IMR-90 (cell line): ENCODE data around the gene CD207. TPM values are rescaled to one million over a fixed set of nuclear protein-coding genes. Genes with fewer than 3 reads are reported as not detected.

Source experiments
- ATAC-seq: fragments of 200-7000 bp; cut with Tn5 transposase; 2 replicates; pipeline ENCODE4 v1.9.1; 2020; ENCODE audit warnings: low read depth, mild to moderate bottlenecking, moderate library complexity
- BruUV-seq: library from RNA; stranded (reverse); fragments of 400-500 nt; replicated peaks from 2 replicates; lab custom pipeline; 2021; lab: Mats Ljungman, UMichigan
- CTCF ChIA-PET: fragments of 300-600 bp; formaldehyde crosslinking; extraction: SDS; loops from one replicate; lab custom pipeline; 2021; ENCODE audit warnings: antibody characterized with exemption; lab: Yijun Ruan, JAX
- POLR2A ChIA-PET: fragments of 300-600 bp; sonication (Branson Sonifier 250); formaldehyde crosslinking; loops from one replicate; lab custom pipeline; 2022; ENCODE audit warnings: antibody characterized with exemption; ENCODE audit not compliant: unreplicated experiment; lab: Charles Lee
- DNase-seq: peaks from one replicate; pipeline ENCODE4 v3.0.0; 2013
- H2AFZ ChIP-seq: replicated peaks from 2 replicates; pipeline ENCODE3; 2013; ENCODE audit warnings: low read length, mild to moderate bottlenecking; ENCODE audit not compliant: poor library complexity
- H2AK5ac ChIP-seq: 2 replicates; pipeline ENCODE4 v1.6.1; 2013; ENCODE audit warnings: low read depth, low read length, inconsistent platforms
- H2AK9ac ChIP-seq: replicated peaks from 2 replicates; pipeline ENCODE3; 2013; ENCODE audit warnings: mild to moderate bottlenecking, low read depth, low read length, moderate library complexity; ENCODE audit not compliant: poor library complexity
- H2BK120ac ChIP-seq: 2 replicates; pipeline ENCODE4 v1.6.1; 2013; ENCODE audit warnings: low read depth, low read length, inconsistent platforms
- H2BK15ac ChIP-seq: 3 replicates; pipeline ENCODE4 v1.6.1; 2013; ENCODE audit warnings: low read depth, low read length, inconsistent platforms
- H2BK20ac ChIP-seq: 2 replicates; pipeline ENCODE4 v1.6.1; 2013; ENCODE audit warnings: low read depth, mild to moderate bottlenecking, inconsistent platforms, low read length, moderate library complexity
- H2BK5ac ChIP-seq: 2 replicates; pipeline ENCODE4 v1.6.1; 2013; ENCODE audit warnings: mild to moderate bottlenecking, low read depth, low read length, inconsistent platforms; ENCODE audit not compliant: poor library complexity, severe bottlenecking
- H3K14ac ChIP-seq: replicated peaks from 2 replicates; pipeline ENCODE4 v1.6.1; 2013; ENCODE audit warnings: low read depth, low read length, inconsistent platforms
- H3K18ac ChIP-seq: 2 replicates; pipeline ENCODE4 v1.6.1; 2013; ENCODE audit warnings: low read depth, low read length, control low read depth
- H3K23ac ChIP-seq: 2 replicates; pipeline ENCODE4 v1.6.1; 2013; ENCODE audit warnings: low read depth, low read length, inconsistent platforms
- H3K27ac ChIP-seq: 2 replicates; pipeline ENCODE4 v1.5.1; 2013; ENCODE audit warnings: mild to moderate bottlenecking, control low read depth, low read length; ENCODE audit not compliant: insufficient read depth
- H3K27me3 ChIP-seq: 2 replicates; pipeline ENCODE4 v1.6.1; 2013; ENCODE audit warnings: low read length; ENCODE audit not compliant: control insufficient read depth, insufficient read depth
- H3K36me3 ChIP-seq: 2 replicates; pipeline ENCODE4 v1.6.1; 2013; ENCODE audit warnings: low read length, mixed read lengths; ENCODE audit not compliant: control insufficient read depth, insufficient read depth
- H3K4ac ChIP-seq: 2 replicates; pipeline ENCODE4 v1.6.1; 2013; ENCODE audit warnings: low read depth, low read length, inconsistent platforms
- H3K4me1 ChIP-seq: 2 replicates; pipeline ENCODE4 v1.6.1; 2013; ENCODE audit warnings: low read length, mixed read lengths; ENCODE audit not compliant: control insufficient read depth, insufficient read depth
- H3K4me2 ChIP-seq: 2 replicates; pipeline ENCODE4 v1.6.1; 2013; ENCODE audit warnings: low read depth, mild to moderate bottlenecking, control low read depth, low read length, moderate library complexity
- H3K4me3 ChIP-seq: 2 replicates; pipeline ENCODE4 v1.5.1; 2013; ENCODE audit warnings: low read depth, mild to moderate bottlenecking, control low read depth, low read length, moderate library complexity; ENCODE audit not compliant: insufficient read depth
- H3K56ac ChIP-seq: 2 replicates; pipeline ENCODE4 v1.6.1; 2013; ENCODE audit warnings: low read length, inconsistent platforms; ENCODE audit not compliant: insufficient read depth; ENCODE audit errors: extremely low read depth
- H3K79me1 ChIP-seq, 2 experiments: 2 replicates each; pipeline ENCODE4 v1.6.1; 2013; ENCODE audit warnings: low read length in 2 of 2, inconsistent platforms in 1 of 2, low read depth in 1 of 2
- H3K9ac ChIP-seq: 2 replicates; pipeline ENCODE4 v1.6.1; 2013; ENCODE audit warnings: low read depth, low read length, control low read depth
- H3K9me1 ChIP-seq: 2 replicates; pipeline ENCODE4 v1.6.1; 2013; ENCODE audit warnings: low read length, inconsistent platforms; ENCODE audit not compliant: insufficient read depth
- H3K9me3 ChIP-seq: 2 replicates; pipeline ENCODE4 v1.6.1; 2013; ENCODE audit warnings: low read length; ENCODE audit not compliant: control insufficient read depth, insufficient read depth
- H4K20me1 ChIP-seq: 2 replicates; pipeline ENCODE4 v1.6.1; 2013; ENCODE audit warnings: low read length, inconsistent platforms; ENCODE audit not compliant: insufficient read depth
- H4K5ac ChIP-seq: 2 replicates; pipeline ENCODE4 v1.6.1; 2013; ENCODE audit warnings: mild to moderate bottlenecking, low read depth, low read length, control low read depth
- H4K8ac ChIP-seq, 2 experiments: 2 replicates each; pipeline ENCODE4 v1.6.1; 2013; ENCODE audit warnings: low read depth in 2 of 2, low read length in 2 of 2, control low read depth in 1 of 2, inconsistent platforms in 1 of 2
- H4K91ac ChIP-seq: 2 replicates; pipeline ENCODE4 v1.6.1; 2013; ENCODE audit warnings: low read depth, low read length, inconsistent platforms; ENCODE audit not compliant: insufficient read depth
- BHLHE40 ChIP-seq: fragments of 150-350 bp; IDR thresholded peaks from 2 replicates; pipeline ENCODE4 v1.6.1; 2016; ENCODE audit warnings: mild to moderate bottlenecking, low read depth, low read length
- CEBPB ChIP-seq: IDR thresholded peaks from 2 replicates; pipeline ENCODE4 v1.6.1; 2012; ENCODE audit warnings: low read depth, low read length, improper control_type of control experiment
- CHD1 ChIP-seq: IDR thresholded peaks from 2 replicates; pipeline ENCODE4 v1.6.1; 2012; ENCODE audit warnings: low read depth, low read length, improper control_type of control experiment
- FOS ChIP-seq: fragments of 150-350 bp; IDR thresholded peaks from 2 replicates; pipeline ENCODE4 v1.6.1; 2016; ENCODE audit warnings: low read depth, low read length
- MAFK ChIP-seq: IDR thresholded peaks from 2 replicates; pipeline ENCODE4 v1.6.1; 2012; ENCODE audit warnings: low read depth, low read length, improper control_type of control experiment
- MAZ ChIP-seq: IDR thresholded peaks from 2 replicates; pipeline ENCODE4 v1.6.1; 2012; ENCODE audit warnings: low read depth, mild to moderate bottlenecking, low read length, improper control_type of control experiment, moderate library complexity, borderline replicate concordance
- MXI1 ChIP-seq: IDR thresholded peaks from 2 replicates; pipeline ENCODE4 v1.6.1; 2012; ENCODE audit warnings: low read depth, mild to moderate bottlenecking, low read length, moderate library complexity, borderline replicate concordance
- NFE2L2 ChIP-seq: fragments of 150-350 bp; IDR thresholded peaks from 2 replicates; pipeline ENCODE4 v1.6.1; 2016; ENCODE audit warnings: low read depth, mild to moderate bottlenecking, low read length
- POLR2A ChIP-seq: IDR thresholded peaks from 2 replicates; pipeline ENCODE4 v1.6.1; 2012; ENCODE audit warnings: mild to moderate bottlenecking, low read depth, low read length
- RAD21 ChIP-seq: IDR thresholded peaks from 2 replicates; pipeline ENCODE4 v1.6.1; 2012; ENCODE audit warnings: low read length, improper control_type of control experiment
- RCOR1 ChIP-seq: IDR thresholded peaks from 2 replicates; pipeline ENCODE4 v1.6.1; 2012; ENCODE audit warnings: mild to moderate bottlenecking, low read length, improper control_type of control experiment; ENCODE audit not compliant: insufficient replicate concordance
- RFX5 ChIP-seq: IDR thresholded peaks from 2 replicates; pipeline ENCODE4 v1.8.0; 2012; ENCODE audit warnings: low read depth, mild to moderate bottlenecking, low read length, moderate library complexity
- SMC3 ChIP-seq: fragments of 150-350 bp; IDR thresholded peaks from 2 replicates; pipeline ENCODE4 v1.6.1; 2016; ENCODE audit warnings: low read depth, mild to moderate bottlenecking, antibody characterized with exemption, low read length, moderate library complexity
- WGBS, 2 experiments: methylation state at CpG; one replicate each; pipeline versions ENCODE4 v1.1.5 to v1.1.7; 2013; ENCODE audit warnings: missing lambda C conversion rate in 2 of 2; ENCODE audit not compliant: insufficient read length in 1 of 2; ENCODE audit errors: extremely low coverage in 2 of 2; 5-methylcytosine and 5-hydroxymethylcytosine counted together
- dilution Hi-C: fragments of 300-500 bp; cut with HindIII; formaldehyde crosslinking; loops from one replicate; pipeline ENCODE4 v1.14.3; 2018; ENCODE audit warnings: low sequenced_read_pairs; ENCODE audit not compliant: unreplicated experiment
- in situ Hi-C: fragments of 300-500 bp; cut with MboI; formaldehyde crosslinking; loops from 3 replicates; pipeline ENCODE4 v1.14.3; 2019; ENCODE audit warnings: low sequenced_read_pairs, inconsistent platforms, mixed read lengths
- intact Hi-C: fragments of 100-400 bp; cut with micrococcal nuclease; formaldehyde crosslinking; loops from 2 replicates; pipeline ENCODE4 v1.10.0; 2022
- polyA plus RNA-seq, 3 experiments: library from polyadenylated mRNA; depleted of rRNA; stranded (reverse); fragments of >200 nt; gene quantifications; 2 replicates each; pipeline ENCODE4 v1.2.3, GENCODE V29; 2012; ENCODE audit warnings: low replicate concordance in 1 of 3
- total RNA-seq: library from RNA; depleted of rRNA; stranded (reverse); fragments of >200 nt; gene quantifications from 2 replicates; pipeline ENCODE4 v1.2.3, GENCODE V29; 2012
- TF ChIP-seq, protein P1 (sequence below): fragments of 150-350 bp; IDR thresholded peaks from 2 replicates; pipeline ENCODE4 v1.6.1; 2016; ENCODE audit warnings: low read depth, mild to moderate bottlenecking, low read length, moderate library complexity, borderline replicate concordance
- TF ChIP-seq, protein P2 (sequence below): conservative IDR thresholded peaks from 2 replicates; pipeline ENCODE4 v1.5.1; 2012; ENCODE audit warnings: mild to moderate bottlenecking, low read depth, low read length, improper control_type of control experiment
- TF ChIP-seq, protein P3 (sequence below): fragments of 150-350 bp; IDR thresholded peaks from 2 replicates; pipeline ENCODE4 v1.6.1; 2017; ENCODE audit warnings: mild to moderate bottlenecking, antibody characterized with exemption, low read length, low read depth

CD207 gene
- total and polyA plus RNA-seq, 2 of the 4 experiments (the other 2 are of a cell fraction): not detected

DNA sequence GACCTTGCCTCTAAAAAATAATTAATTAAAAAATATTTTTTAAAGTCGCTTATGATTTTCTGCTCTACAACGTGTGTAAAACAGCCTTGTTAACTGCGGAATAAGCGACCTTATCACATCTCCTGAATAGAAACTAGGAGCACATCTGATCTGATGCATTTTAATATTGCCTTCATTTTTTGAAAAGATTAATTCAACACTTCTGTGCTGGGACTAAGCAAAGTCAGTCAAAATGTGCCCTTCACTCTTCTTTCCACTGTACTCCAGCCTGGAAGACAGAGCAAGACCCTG is 27.8 kb downstream of the CD207 start:
- Histone ChIP-seq H3K9me3 (no peaks in the 10 kb centered on the region), H4K91ac (no peak overlapping the region), H4K8ac (no peak overlapping the region), H3K27me3 (peaks cover 6% of the 10 kb centered on the region; the same call in 1 of the 2 replicates), H3K4me3 (no peak overlapping the region), H3K23ac (no peak overlapping the region), H3K4ac (no peak overlapping the region), H3K9ac (no peak overlapping the region), H3K4me1 (no peaks in the 10 kb centered on the region), H3K27ac (no peak overlapping the region), H4K20me1 (no peaks in the 10 kb centered on the region), H3K36me3 (no peaks in the 10 kb centered on the region), H4K5ac (no peak overlapping the region), H2AFZ (no peak overlapping the region), H2BK120ac (no peak overlapping the region), H2AK5ac (no peak overlapping the region), H3K9me1 (no peaks in the 10 kb centered on the region), H2BK20ac (no peak overlapping the region), H2BK15ac (no peak overlapping the region), H3K14ac (no peak overlapping the region), H3K56ac (no peak overlapping the region), H3K18ac (no peak overlapping the region), H3K4me2 (no peak overlapping the region), H2BK5ac (no peak overlapping the region), H3K79me1 (no peaks in the 10 kb centered on the region), H2AK9ac (no peak overlapping the region)
- TF ChIP-seq FOS: no peak
- no peak for TF ChIP-seq MAZ
- TF ChIP-seq CHD1: no peak
- no peak for TF ChIP-seq MXI1
- no peak for TF ChIP-seq BHLHE40
- TF ChIP-seq NFE2L2: no peak
- TF ChIP-seq, protein P1, sequence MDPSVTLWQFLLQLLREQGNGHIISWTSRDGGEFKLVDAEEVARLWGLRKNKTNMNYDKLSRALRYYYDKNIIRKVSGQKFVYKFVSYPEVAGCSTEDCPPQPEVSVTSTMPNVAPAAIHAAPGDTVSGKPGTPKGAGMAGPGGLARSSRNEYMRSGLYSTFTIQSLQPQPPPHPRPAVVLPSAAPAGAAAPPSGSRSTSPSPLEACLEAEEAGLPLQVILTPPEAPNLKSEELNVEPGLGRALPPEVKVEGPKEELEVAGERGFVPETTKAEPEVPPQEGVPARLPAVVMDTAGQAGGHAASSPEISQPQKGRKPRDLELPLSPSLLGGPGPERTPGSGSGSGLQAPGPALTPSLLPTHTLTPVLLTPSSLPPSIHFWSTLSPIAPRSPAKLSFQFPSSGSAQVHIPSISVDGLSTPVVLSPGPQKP: no peak
- no peak for TF ChIP-seq RAD21
- TF ChIP-seq MAFK: no peak
- TF ChIP-seq RCOR1: no peak
- TF ChIP-seq SMC3: no peak
- TF ChIP-seq, protein P2, sequence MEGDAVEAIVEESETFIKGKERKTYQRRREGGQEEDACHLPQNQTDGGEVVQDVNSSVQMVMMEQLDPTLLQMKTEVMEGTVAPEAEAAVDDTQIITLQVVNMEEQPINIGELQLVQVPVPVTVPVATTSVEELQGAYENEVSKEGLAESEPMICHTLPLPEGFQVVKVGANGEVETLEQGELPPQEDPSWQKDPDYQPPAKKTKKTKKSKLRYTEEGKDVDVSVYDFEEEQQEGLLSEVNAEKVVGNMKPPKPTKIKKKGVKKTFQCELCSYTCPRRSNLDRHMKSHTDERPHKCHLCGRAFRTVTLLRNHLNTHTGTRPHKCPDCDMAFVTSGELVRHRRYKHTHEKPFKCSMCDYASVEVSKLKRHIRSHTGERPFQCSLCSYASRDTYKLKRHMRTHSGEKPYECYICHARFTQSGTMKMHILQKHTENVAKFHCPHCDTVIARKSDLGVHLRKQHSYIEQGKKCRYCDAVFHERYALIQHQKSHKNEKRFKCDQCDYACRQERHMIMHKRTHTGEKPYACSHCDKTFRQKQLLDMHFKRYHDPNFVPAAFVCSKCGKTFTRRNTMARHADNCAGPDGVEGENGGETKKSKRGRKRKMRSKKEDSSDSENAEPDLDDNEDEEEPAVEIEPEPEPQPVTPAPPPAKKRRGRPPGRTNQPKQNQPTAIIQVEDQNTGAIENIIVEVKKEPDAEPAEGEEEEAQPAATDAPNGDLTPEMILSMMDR: no peak
- no peak for TF ChIP-seq CEBPB
- TF ChIP-seq RFX5: no peak
- TF ChIP-seq POLR2A: no peak
- TF ChIP-seq, protein P3, sequence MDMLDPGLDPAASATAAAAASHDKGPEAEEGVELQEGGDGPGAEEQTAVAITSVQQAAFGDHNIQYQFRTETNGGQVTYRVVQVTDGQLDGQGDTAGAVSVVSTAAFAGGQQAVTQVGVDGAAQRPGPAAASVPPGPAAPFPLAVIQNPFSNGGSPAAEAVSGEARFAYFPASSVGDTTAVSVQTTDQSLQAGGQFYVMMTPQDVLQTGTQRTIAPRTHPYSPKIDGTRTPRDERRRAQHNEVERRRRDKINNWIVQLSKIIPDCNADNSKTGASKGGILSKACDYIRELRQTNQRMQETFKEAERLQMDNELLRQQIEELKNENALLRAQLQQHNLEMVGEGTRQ: no peak
- DNase-seq (no peak), ATAC-seq (no peak)
- WGBS, 2 experiments: no CpG with 5 or more reads among the region's 4 CpGs
- no TSS peak for BruUV-seq
- POLR2A ChIA-PET: no interaction called here
- CTCF ChIA-PET: no interaction called here
- dilution Hi-C loops (no loop called here), in situ Hi-C loops (no loop called here), intact Hi-C loops (no loop called here)
